Measurements from ENCODE around the gene PKNOX2. TPM values are rescaled to one million over a fixed set of nuclear protein-coding genes. Genes with fewer than 3 reads are reported as not detected.
A peak's percentile ranks its signal among the peaks of the same experiment; 100 is the strongest.

Gene PKNOX2
- total RNA-seq, 2 experiments from 2014 or later = not detected

GRCh38 chr11:125348141-125348651, 183.6 kb downstream of the PKNOX2 start:
- Mint-ChIP-seq H3K9me3 (no peaks in the 10 kb centered on the region), H3K36me3 (no peaks in the 10 kb centered on the region), H3K4me3 (no peak overlapping the region), H3K4me1 (no peaks in the 10 kb centered on the region), H3K27ac (no peak overlapping the region), H3K27me3 (peaks cover 13% of the 10 kb centered on the region)
- DNase-seq = no peak

- no peak overlapping the region for H3K27ac Mint-ChIP-seq
- no peaks in the 10 kb centered on the region for H3K4me1 Mint-ChIP-seq
- H3K27me3 Mint-ChIP-seq = peaks cover 9% of the 10 kb centered on the region
- H3K9me3 Mint-ChIP-seq = no peaks in the 10 kb centered on the region
- no peak overlapping the region for H3K4me3 Mint-ChIP-seq
- peak; percentile 43 for DNase-seq
- H3K36me3 Mint-ChIP-seq = no peaks in the 10 kb centered on the region
Measured at GRCh38 chr11:125348674-125349309, 184.2 kb downstream of the PKNOX2 start.

- no peak overlapping the region for H3K4me3 Mint-ChIP-seq
- H3K4me1 Mint-ChIP-seq = no peaks in the 10 kb centered on the region
- no peak for DNase-seq
- H3K27ac Mint-ChIP-seq = no peak overlapping the region
- no peaks in the 10 kb centered on the region for H3K9me3 Mint-ChIP-seq
- H3K27me3 Mint-ChIP-seq = peaks cover 9% of the 10 kb centered on the region
- H3K36me3 Mint-ChIP-seq = no peaks in the 10 kb centered on the region
Measured at GRCh38 chr11:125350206-125351032, 185.9 kb downstream of the PKNOX2 start.

- DNase-seq = no peak
- no peaks in the 10 kb centered on the region for H3K36me3 Mint-ChIP-seq
- no peaks in the 10 kb centered on the region for H3K4me1 Mint-ChIP-seq
- H3K27me3 Mint-ChIP-seq = peaks cover 5% of the 10 kb centered on the region
- H3K4me3 Mint-ChIP-seq = no peak overlapping the region
- no peaks in the 10 kb centered on the region for H3K9me3 Mint-ChIP-seq
- no peak overlapping the region for H3K27ac Mint-ChIP-seq
Measured at GRCh38 chr11:125351033-125351867, 186.7 kb downstream of the PKNOX2 start.

GRCh38 chr11:125351868-125352250, 187.3 kb downstream of the PKNOX2 start:
- Mint-ChIP-seq H3K9me3 (no peaks in the 10 kb centered on the region), H3K36me3 (no peaks in the 10 kb centered on the region), H3K27me3 (peaks cover 5% of the 10 kb centered on the region), H3K4me1 (no peaks in the 10 kb centered on the region), H3K27ac (no peak overlapping the region), H3K4me3 (no peak overlapping the region)
- no peak for DNase-seq

GRCh38 chr11:125356797-125357196, 192.2 kb downstream of the PKNOX2 start:
- no peaks in the 10 kb centered on the region for H3K4me1 Mint-ChIP-seq
- H3K9me3 Mint-ChIP-seq = no peaks in the 10 kb centered on the region
- H3K4me3 Mint-ChIP-seq = no peak overlapping the region
- no peaks in the 10 kb centered on the region for H3K36me3 Mint-ChIP-seq
- H3K27me3 Mint-ChIP-seq = peaks cover 4% of the 10 kb centered on the region
- H3K27ac Mint-ChIP-seq = no peak overlapping the region
- no peak for DNase-seq

- no peak overlapping the region for H3K27ac Mint-ChIP-seq
- no peaks in the 10 kb centered on the region for H3K4me1 Mint-ChIP-seq
- H3K4me3 Mint-ChIP-seq = no peak overlapping the region
- H3K27me3 Mint-ChIP-seq = peaks cover 4% of the 10 kb centered on the region
- DNase-seq = no peak
- H3K36me3 Mint-ChIP-seq = no peaks in the 10 kb centered on the region
- H3K9me3 Mint-ChIP-seq = no peaks in the 10 kb centered on the region
Measured at GRCh38 chr11:125357551-125357950, 193.0 kb downstream of the PKNOX2 start.

GRCh38 chr11:125358254-125358840, 193.8 kb downstream of the PKNOX2 start:
- Mint-ChIP-seq H3K27me3 (peaks cover 4% of the 10 kb centered on the region), H3K9me3 (no peaks in the 10 kb centered on the region), H3K27ac (no peak overlapping the region), H3K4me3 (no peak overlapping the region), H3K4me1 (no peaks in the 10 kb centered on the region), H3K36me3 (no peaks in the 10 kb centered on the region)
- no peak for DNase-seq

GRCh38 chr11:125359130-125359529, 194.6 kb downstream of the PKNOX2 start:
- H3K4me3 Mint-ChIP-seq = no peak overlapping the region
- DNase-seq = no peak
- peaks cover 4% of the 10 kb centered on the region for H3K27me3 Mint-ChIP-seq
- no peaks in the 10 kb centered on the region for H3K36me3 Mint-ChIP-seq
- H3K27ac Mint-ChIP-seq = no peak overlapping the region
- no peaks in the 10 kb centered on the region for H3K9me3 Mint-ChIP-seq
- H3K4me1 Mint-ChIP-seq = no peaks in the 10 kb centered on the region

- no peak for DNase-seq
- no peaks in the 10 kb centered on the region for H3K36me3 Mint-ChIP-seq
- no peak overlapping the region for H3K4me3 Mint-ChIP-seq
- no peak overlapping the region for H3K27ac Mint-ChIP-seq
- H3K27me3 Mint-ChIP-seq = peaks cover 4% of the 10 kb centered on the region
- H3K4me1 Mint-ChIP-seq = no peaks in the 10 kb centered on the region
- no peaks in the 10 kb centered on the region for H3K9me3 Mint-ChIP-seq
Measured at GRCh38 chr11:125360066-125360465, 195.5 kb downstream of the PKNOX2 start.

GRCh38 chr11:125364121-125364826, 199.7 kb downstream of the PKNOX2 start:
- no peak for DNase-seq
- Mint-ChIP-seq H3K9me3 (no peaks in the 10 kb centered on the region), H3K27ac (no peak overlapping the region), H3K4me1 (no peaks in the 10 kb centered on the region), H3K4me3 (no peak overlapping the region), H3K36me3 (no peaks in the 10 kb centered on the region), H3K27me3 (peaks cover 7% of the 10 kb centered on the region)

- Mint-ChIP-seq H3K4me3 (no peak overlapping the region), H3K9me3 (no peaks in the 10 kb centered on the region), H3K36me3 (no peaks in the 10 kb centered on the region), H3K27ac (no peak overlapping the region), H3K4me1 (no peaks in the 10 kb centered on the region), H3K27me3 (peaks cover 8% of the 10 kb centered on the region)
- no peak for DNase-seq
Measured at GRCh38 chr11:125365196-125365931, 200.8 kb downstream of the PKNOX2 start.

GRCh38 chr11:125367710-125368109, 203.2 kb downstream of the PKNOX2 start:
- Mint-ChIP-seq H3K9me3 (no peaks in the 10 kb centered on the region), H3K4me1 (no peaks in the 10 kb centered on the region), H3K4me3 (no peak overlapping the region), H3K27me3 (peaks cover 28% of the 10 kb centered on the region), H3K36me3 (no peaks in the 10 kb centered on the region), H3K27ac (no peak overlapping the region)
- no peak for DNase-seq

GRCh38 chr11:125368757-125369156, 204.2 kb downstream of the PKNOX2 start:
- no peak overlapping the region for H3K27ac Mint-ChIP-seq
- H3K36me3 Mint-ChIP-seq = no peaks in the 10 kb centered on the region
- no peak overlapping the region for H3K4me3 Mint-ChIP-seq

More at GRCh38 chr11:125368757-125369156, 204.2 kb downstream of the PKNOX2 start:
- Mint-ChIP-seq H3K4me1 (no peaks in the 10 kb centered on the region), H3K27me3 (peaks cover 32% of the 10 kb centered on the region), H3K9me3 (no peaks in the 10 kb centered on the region)
- DNase-seq = no peak

All from activated naive CD8-positive, alpha-beta T cell treated with anti-CD3 and anti-CD28 coated beads for 36 hours (primary cell).